NCI-H82 treated with DMSO at 0.1 percent for 48 hours (cell line): Measurements from ENCODE around the gene TRAF4.

Experiments used
- DNase-seq: peaks from one replicate; lab custom pipeline; 2025; ENCODE audit not compliant: unreplicated experiment; lab: John Stamatoyannopoulos, UW

The TRAF4 gene

GRCh38 chr17:28743243-28744103 is at the start of gene TRAF4:
Gene TRAF4 (plus strand): TSS chr17:28744011. CDS start chr17:28744113, 102 bp downstream.
- DNase-seq, result peak; percentile 70

- no peak for DNase-seq
These were observed 45.4 kb upstream of the TRAF4 start for GRCh38 chr17:28698253-28698941.

- DNase-seq, result no peak
These were observed 43.5 kb upstream of the TRAF4 start for GRCh38 chr17:28700278-28700677.

GRCh38 chr17:28700830-28701492 is 42.9 kb upstream of the TRAF4 start:
- DNase-seq, result no peak

GRCh38 chr17:28702026-28702751 is 41.6 kb upstream of the TRAF4 start:
- no peak for DNase-seq

- no peak for DNase-seq
These were observed 41.1 kb upstream of the TRAF4 start for GRCh38 chr17:28702752-28703150.

GRCh38 chr17:28703552-28704218 is 40.1 kb upstream of the TRAF4 start:
- no peak for DNase-seq

GRCh38 chr17:28704219-28704858 is 39.5 kb upstream of the TRAF4 start:
- DNase-seq, result no peak

GRCh38 chr17:28705074-28705659 is 38.6 kb upstream of the TRAF4 start:
- DNase-seq, result no peak

GRCh38 chr17:28705728-28706334 is 38.0 kb upstream of the TRAF4 start:
- DNase-seq, result no peak

GRCh38 chr17:28706471-28707338 is 37.1 kb upstream of the TRAF4 start:
- DNase-seq, result no peak

- DNase-seq, result no peak
These were observed 36.5 kb upstream of the TRAF4 start for GRCh38 chr17:28707339-28707720.

GRCh38 chr17:28710861-28711722 is 32.7 kb upstream of the TRAF4 start:
- peak; percentile 94 for DNase-seq

- no peak for DNase-seq
These were observed 32.1 kb upstream of the TRAF4 start, which contains the start of gene PROCA1 for GRCh38 chr17:28711723-28712031. Gene PROCA1 (minus strand): TSS chr17:28711888. CDS start chr17:28711660, 228 bp downstream.

GRCh38 chr17:28712032-28712704 is 31.6 kb upstream of the TRAF4 start:
- DNase-seq, result peak; percentile 23

- DNase-seq, result no peak
These were observed 31.0 kb upstream of the TRAF4 start for GRCh38 chr17:28712705-28713415.
